C4-2B (cell line): ENCODE measurements around the gene PRPSAP1.

Experiments
- CTCF ChIP-seq: fragments of 450-650 bp; conservative IDR thresholded peaks from 2 replicates; pipeline ENCODE4 v1.5.1; 2017; ENCODE audit warnings: mild to moderate bottlenecking
- ZFX ChIP-seq: fragments of 450-650 bp; IDR thresholded peaks from 2 replicates; pipeline ENCODE4 v1.6.1; 2017

GRCh38 chr17:76296889-76297288, 56.8 kb downstream of the PRPSAP1 start:
- TF ChIP-seq CTCF, result no peak
- no peak for TF ChIP-seq ZFX
